HCEC 1CT (cell line): ENCODE results near the gene GDF7.
A peak's percentile ranks its signal among the peaks of the same experiment; 100 is the strongest.

Experiments used
- DNase-seq: peaks from one replicate; pipeline ENCODE4 v3.0.0-alpha.2; 2017

GDF7 gene

GRCh38 chr2:20629581-20630171, 37.3 kb upstream of the GDF7 start:
- no peak for DNase-seq

- no peak for DNase-seq
Measured at GRCh38 chr2:20630967-20631366, 36.0 kb upstream of the GDF7 start.

GRCh38 chr2:20631617-20632307, 35.2 kb upstream of the GDF7 start:
- no peak for DNase-seq

- DNase-seq, result no peak
Measured at GRCh38 chr2:20632446-20632990, 34.4 kb upstream of the GDF7 start.

- DNase-seq, result no peak
Measured at GRCh38 chr2:20633001-20633400, 33.9 kb upstream of the GDF7 start.

GRCh38 chr2:20633794-20634506, 33.0 kb upstream of the GDF7 start:
- no peak for DNase-seq

GRCh38 chr2:20634507-20635112, 32.3 kb upstream of the GDF7 start:
- peak; percentile 51 for DNase-seq

GRCh38 chr2:20635113-20635510, 31.8 kb upstream of the GDF7 start:
- DNase-seq, result no peak

GRCh38 chr2:20635675-20636584, 31.0 kb upstream of the GDF7 start:
- peak; percentile 67 for DNase-seq

GRCh38 chr2:20637147-20637546, 29.8 kb upstream of the GDF7 start:
- DNase-seq, result no peak

- no peak for DNase-seq
Measured at GRCh38 chr2:20638014-20638413, 28.9 kb upstream of the GDF7 start.

- DNase-seq, result no peak
Measured at GRCh38 chr2:20638646-20639430, 28.1 kb upstream of the GDF7 start.

GRCh38 chr2:20640411-20641122, 26.4 kb upstream of the GDF7 start:
- DNase-seq, result no peak

- no peak for DNase-seq
Measured at GRCh38 chr2:20641123-20641985, 25.6 kb upstream of the GDF7 start.

- peak; percentile 58 for DNase-seq
Measured at GRCh38 chr2:20642055-20642971, 24.6 kb upstream of the GDF7 start.

- no peak for DNase-seq
Measured at GRCh38 chr2:20643060-20643459, 23.9 kb upstream of the GDF7 start.

GRCh38 chr2:20643826-20644225, 23.1 kb upstream of the GDF7 start:
- no peak for DNase-seq

- no peak for DNase-seq
Measured at GRCh38 chr2:20645301-20645701, 21.6 kb upstream of the GDF7 start.

GRCh38 chr2:20645761-20646160, 21.2 kb upstream of the GDF7 start:
- DNase-seq, result no peak
